HG02885 (cell line): ENCODE measurements around the gene GLDN.
"Not testable (repeated sequence)": the region's sequence is repeated elsewhere in the genome, so short reads cannot be mapped to it uniquely, and the experiment has no call there.

Experiments
- ATAC-seq: cut with Tn5 transposase; IDR thresholded peaks from one replicate; pipeline ENCODE4 v1.9.1; 2021; ENCODE audit warnings: mild to moderate bottlenecking; ENCODE audit not compliant: unreplicated experiment, poor library complexity

GLDN gene

GRCh38 chr15:51386029-51386428 lies 44.6 kb downstream of the GLDN start:
- ATAC-seq: no peak

GRCh38 chr15:51386486-51386885 lies 45.0 kb downstream of the GLDN start:
- ATAC-seq: no peak

GRCh38 chr15:51386960-51387698 lies 45.7 kb downstream of the GLDN start:
- ATAC-seq: no peak

GRCh38 chr15:51387699-51388041 lies 46.2 kb downstream of the GLDN start:
- no peak for ATAC-seq

- no peak for ATAC-seq
Measured at GRCh38 chr15:51388726-51389125, 47.3 kb downstream of the GLDN start.

GRCh38 chr15:51390241-51390965 lies 48.9 kb downstream of the GLDN start:
- no peak for ATAC-seq

- ATAC-seq: no peak
Measured at GRCh38 chr15:51390966-51391422, 49.5 kb downstream of the GLDN start.

GRCh38 chr15:51396921-51397320 lies 55.5 kb downstream of the GLDN start:
- no peak for ATAC-seq

GRCh38 chr15:51398626-51399025 lies 57.2 kb downstream of the GLDN start:
- no peak for ATAC-seq

GRCh38 chr15:51401051-51401780 lies 59.8 kb downstream of the GLDN start:
- no peak for ATAC-seq

- no peak for ATAC-seq
Measured at GRCh38 chr15:51401872-51402517, 60.5 kb downstream of the GLDN start.

- ATAC-seq: no peak
Measured at GRCh38 chr15:51403072-51403878, 61.8 kb downstream of the GLDN start.

GRCh38 chr15:51403946-51404695 lies 62.7 kb downstream of the GLDN start:
- no peak for ATAC-seq

- ATAC-seq: no peak
Measured at GRCh38 chr15:51405693-51406523, 64.5 kb downstream of the GLDN start.

- no peak for ATAC-seq
Measured at GRCh38 chr15:51414256-51414860, 72.9 kb downstream of the GLDN start.

- no peak for ATAC-seq
Measured at GRCh38 chr15:51416129-51416528, 74.7 kb downstream of the GLDN start.

GRCh38 chr15:51423040-51423439 lies 81.6 kb downstream of the GLDN start:
- ATAC-seq: not testable (repeated sequence)

GRCh38 chr15:51424780-51425179 lies 83.3 kb downstream of the GLDN start:
- ATAC-seq: no peak
